Caki2 (cell line): ENCODE results near the gene SEMG2. TPM values are rescaled to one million over a fixed set of nuclear protein-coding genes. Genes with fewer than 3 reads are reported as not detected.

Experiments
- DNase-seq: peaks from one replicate; pipeline ENCODE4 v3.0.0-alpha.2; 2015; ENCODE audit warnings: low read depth
- in situ Hi-C: cut with HindIII; loops from 2 replicates; pipeline ENCODE4 v1.10.0; 2016; ENCODE audit warnings: low sequenced_read_pairs, low pct_unique_long_range_greater_than_20kb, mixed read lengths
- total RNA-seq: library from RNA; depleted of rRNA; stranded (reverse); fragments of >200 nt; shearing (Covaris generic); gene quantifications from 2 replicates; pipeline ENCODE4 v1.2.3, GENCODE V29; 2014; ENCODE audit warnings: low replicate concordance

Gene SEMG2
- total RNA-seq, 1 experiment from 2014 or later, result not detected

DNA sequence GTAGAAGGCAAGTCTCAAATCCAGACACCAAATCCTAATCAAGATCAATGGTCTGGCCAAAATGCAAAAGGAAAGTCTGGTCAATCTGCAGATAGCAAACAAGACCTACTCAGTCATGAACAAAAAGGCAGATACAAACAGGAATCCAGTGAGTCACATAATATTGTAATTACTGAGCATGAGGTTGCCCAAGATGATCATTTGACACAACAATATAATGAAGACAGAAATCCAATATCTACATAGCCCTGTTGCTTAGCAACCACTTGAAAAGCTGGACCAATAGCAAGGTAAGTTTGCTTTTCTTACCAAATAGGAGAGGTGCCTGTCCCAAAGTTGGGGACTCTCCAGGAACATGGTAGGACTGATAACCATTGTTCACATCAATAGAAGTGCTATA is 2.0 kb downstream of the SEMG2 start:
- in situ Hi-C loops, result no loop called here
- DNase-seq, result no peak

DNA sequence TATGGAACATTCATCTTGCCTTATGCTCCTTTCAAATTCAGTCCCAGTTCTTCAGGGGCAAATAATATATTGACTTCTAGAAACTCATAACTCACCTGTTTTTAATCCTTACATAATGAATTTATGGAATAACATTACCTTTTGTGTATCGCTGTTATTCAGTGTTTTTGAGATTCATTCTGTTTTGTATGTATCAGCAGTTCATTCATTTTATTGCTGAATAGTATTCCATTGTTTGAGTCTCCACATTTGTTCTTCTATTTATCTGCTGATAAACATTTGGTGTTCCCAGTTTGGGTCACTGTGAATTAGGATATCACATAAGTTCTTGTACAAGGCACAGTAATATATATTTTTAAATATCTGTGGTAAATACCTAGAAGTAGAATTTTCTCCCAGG is 5.1 kb downstream of the SEMG2 start:
- no peak for DNase-seq

DNA sequence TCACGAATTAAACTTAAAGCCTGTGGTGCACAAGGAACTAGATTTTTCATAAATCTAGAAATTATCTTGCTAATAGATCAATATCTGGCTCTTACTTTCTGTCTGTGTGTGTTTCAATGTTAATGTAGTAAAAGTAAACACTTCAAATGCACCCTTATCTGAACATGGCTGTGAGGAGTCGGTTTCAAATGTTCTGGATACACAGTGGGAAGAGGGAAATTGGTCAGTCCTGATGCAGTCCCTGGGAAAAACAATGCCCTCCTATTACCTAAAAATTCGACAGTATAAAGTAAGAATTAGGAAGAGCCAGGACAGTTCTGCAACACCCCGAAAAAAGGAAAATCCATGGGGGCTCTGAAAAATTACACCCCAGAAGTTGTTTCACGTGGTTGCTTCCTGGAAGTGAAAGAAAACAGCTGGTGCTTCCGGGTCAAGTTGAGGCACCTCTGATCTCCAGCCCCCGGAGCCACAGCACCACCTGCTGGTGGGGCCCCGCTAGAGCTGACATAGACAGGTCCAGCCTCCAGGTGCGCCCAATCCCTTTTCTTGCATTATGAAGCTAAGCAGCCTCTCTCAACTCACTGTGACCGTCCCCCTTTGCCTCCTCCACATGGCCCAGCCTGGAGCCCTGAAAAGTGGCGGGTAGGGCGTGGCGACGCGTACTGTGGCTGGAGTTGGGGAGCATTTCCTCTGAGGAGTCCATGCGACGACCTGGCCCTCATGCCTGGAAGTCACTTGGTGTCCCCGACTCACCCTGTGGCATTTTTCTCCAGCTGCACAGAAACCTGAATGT is 8.3 kb downstream of the SEMG2 start:
- in situ Hi-C loops, result no loop called here
- no peak for DNase-seq

More for the DNA sequence above, 5.1 kb downstream of the SEMG2 start:
- in situ Hi-C loops, result no loop called here

DNA sequence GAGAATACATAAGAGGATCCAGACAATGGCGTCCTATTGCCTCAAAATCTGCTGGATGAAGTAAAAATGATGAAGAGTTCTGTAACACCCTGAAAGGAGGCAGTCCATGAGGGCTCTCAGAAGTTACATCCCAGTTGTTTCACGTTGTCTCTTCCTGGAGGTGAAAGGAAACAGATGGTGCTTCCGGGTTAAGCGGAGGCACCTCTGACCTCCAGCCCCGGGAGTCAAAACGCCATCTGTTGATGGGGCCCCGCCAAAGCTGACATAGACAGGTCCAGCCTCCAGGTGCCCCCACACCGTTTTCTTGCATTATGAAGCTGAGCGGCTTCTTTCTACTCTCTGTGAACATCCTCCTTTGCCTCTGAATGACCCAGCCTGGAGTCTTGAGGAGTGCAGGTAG is 9.5 kb downstream of the SEMG2 start:
- DNase-seq, result no peak
- in situ Hi-C loops, result no loop called here

DNA sequence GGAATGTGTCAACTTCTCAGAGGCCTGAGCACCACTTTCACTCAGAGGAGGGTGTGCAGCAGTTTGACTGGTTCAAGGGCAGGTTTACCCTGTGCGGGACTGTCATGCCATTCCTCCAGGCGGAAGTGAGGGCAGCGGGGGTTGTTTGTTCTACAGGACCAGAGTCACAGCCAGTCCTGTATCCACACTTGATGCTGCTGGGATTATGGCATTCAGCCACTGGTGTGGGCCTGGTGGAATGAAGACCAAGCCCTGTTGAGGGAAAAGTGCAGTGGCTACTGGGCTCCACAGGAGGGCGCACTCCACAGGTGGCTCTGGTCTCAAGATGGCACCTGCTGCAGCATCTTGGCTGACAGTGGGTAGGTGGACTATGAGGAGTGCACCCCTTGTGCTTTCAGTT is 14.8 kb downstream of the SEMG2 start:
- in situ Hi-C loops, result no loop called here
- DNase-seq, result no peak

DNA sequence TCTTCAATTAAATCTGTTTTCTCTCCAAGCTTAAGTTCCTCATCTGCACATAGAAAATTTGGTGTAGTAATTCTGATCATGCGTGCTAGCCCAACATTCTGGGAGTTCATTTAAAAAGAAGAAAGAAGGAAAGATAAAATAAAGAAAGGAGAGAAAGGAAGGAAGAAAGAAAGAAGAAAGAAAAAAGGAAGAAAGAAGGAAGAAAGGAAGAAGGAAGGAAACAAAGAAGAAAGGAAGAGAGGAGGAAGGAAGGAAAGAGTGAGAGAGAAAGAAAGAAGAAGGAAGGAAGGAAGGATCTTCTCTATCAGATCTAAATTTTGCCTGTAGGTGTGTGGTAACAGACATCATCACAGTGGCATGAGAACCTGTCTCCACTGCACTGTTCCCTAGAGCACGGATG is 17.0 kb downstream of the SEMG2 start:
- in situ Hi-C loops, result no loop called here

DNA sequence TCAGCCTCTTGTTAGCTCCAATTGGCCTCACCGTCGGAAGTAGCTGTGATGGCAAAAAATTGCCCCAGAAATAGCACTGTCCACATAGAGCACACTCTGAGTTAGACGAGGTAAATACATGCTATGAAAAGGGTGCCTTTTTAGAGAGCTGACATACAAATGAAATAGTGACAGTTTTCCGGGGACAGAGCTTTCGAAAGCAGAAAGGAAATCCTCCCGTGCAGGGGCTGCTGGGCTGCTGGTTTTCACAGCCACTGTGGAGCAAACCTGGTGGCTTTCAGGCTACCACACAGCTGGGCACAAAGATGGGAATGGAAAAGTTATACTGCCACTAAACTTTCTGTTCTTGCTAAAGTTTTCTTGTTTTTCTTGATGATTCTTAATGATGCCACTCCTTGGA is 24.9 kb downstream of the SEMG2 start:
- in situ Hi-C loops, result no loop called here
- no peak for DNase-seq

More for the DNA sequence above, 17.0 kb downstream of the SEMG2 start:
- no peak for DNase-seq

DNA sequence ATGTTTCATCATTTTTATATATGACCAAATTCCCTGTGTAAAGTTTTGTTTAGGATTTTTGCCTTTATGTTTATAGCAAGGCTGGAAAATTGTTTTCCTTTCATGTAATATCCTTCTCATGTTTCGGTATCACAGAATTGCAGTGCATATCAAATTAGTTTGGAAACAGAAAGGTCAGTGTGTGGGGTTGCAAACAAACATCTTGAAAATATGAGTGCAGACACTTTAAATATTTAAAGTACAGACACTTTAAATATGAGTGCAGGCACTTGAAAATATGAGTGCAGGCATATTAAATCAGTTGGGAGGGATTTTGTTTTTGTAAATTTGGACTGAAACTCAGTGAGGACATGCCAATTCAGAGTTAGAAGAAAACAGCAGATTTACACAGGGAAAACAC is 26.7 kb downstream of the SEMG2 start:
- in situ Hi-C loops, result no loop called here
- no peak for DNase-seq

DNA sequence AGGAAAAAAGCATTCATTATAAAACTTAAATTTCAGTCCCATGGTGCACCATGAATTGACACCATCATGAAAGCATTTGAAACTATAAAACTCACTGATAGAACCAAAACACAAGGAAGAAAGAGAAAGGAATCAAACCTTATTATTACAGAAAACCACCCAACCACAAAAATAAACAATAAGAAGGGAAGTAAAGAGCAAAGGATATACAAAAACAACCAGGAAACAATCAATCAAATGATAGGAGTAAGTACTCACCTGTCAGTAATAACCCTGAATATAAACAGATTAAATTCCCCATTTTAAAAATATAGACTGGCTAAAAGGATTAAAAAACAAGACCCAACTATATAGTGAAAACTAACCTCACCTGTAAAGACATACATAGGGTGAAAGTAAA is 27.4 kb downstream of the SEMG2 start:
- in situ Hi-C loops, result no loop called here
- no peak for DNase-seq

DNA sequence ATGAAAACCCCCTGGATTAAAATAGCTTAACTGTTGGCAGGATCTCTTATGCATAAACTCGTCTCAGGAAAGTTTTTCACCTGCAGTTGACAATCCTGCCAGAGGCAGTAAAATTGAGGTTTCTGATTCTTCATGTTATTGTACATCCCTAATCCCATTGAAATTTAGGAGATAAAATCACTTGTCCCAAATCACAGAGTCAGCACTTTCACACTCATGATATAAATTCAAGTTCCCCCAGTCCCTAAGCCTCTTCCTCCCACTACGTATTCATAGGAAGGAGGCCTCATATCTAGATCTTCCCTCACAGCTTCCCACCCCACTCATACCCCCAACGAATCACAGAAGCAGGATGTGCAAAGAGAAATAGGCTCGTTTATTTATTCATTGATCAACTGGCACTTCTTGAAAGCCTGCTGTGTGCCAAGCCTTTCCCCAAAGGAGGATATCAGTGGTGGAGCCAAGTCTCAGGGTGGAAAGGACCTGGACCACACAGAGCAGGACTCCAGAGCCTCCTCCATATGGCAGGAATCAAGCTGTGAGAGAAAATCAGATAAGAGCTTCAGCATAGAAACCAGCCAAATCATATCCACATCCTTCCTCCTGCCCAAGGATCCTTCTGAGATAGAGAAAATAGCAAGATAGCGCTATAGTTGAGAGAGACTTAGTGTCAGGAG is 30.8 kb downstream of the SEMG2 start:
- in situ Hi-C loops, result no loop called here
- DNase-seq, result no peak

DNA sequence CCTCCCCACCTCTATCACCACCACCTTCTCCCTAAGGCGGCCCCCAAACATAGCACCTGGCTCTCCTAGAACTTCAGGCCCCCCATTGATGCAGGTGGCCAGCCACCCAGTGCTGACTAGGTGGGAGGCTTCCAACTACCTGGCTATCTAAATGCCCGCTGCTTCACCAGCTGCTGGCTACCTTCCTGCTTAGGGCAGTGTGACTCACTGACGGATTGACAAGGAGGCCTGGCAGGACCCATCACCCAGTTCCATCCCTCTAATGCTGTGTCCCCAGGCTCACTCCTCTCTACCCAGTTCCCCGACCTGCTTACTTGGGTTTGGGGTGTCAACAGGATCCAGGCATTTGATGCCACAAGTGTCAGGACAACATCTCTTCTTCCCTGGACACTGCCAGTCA is 32.1 kb downstream of the SEMG2 start:
- DNase-seq, result no peak
- in situ Hi-C loops, result no loop called here

DNA sequence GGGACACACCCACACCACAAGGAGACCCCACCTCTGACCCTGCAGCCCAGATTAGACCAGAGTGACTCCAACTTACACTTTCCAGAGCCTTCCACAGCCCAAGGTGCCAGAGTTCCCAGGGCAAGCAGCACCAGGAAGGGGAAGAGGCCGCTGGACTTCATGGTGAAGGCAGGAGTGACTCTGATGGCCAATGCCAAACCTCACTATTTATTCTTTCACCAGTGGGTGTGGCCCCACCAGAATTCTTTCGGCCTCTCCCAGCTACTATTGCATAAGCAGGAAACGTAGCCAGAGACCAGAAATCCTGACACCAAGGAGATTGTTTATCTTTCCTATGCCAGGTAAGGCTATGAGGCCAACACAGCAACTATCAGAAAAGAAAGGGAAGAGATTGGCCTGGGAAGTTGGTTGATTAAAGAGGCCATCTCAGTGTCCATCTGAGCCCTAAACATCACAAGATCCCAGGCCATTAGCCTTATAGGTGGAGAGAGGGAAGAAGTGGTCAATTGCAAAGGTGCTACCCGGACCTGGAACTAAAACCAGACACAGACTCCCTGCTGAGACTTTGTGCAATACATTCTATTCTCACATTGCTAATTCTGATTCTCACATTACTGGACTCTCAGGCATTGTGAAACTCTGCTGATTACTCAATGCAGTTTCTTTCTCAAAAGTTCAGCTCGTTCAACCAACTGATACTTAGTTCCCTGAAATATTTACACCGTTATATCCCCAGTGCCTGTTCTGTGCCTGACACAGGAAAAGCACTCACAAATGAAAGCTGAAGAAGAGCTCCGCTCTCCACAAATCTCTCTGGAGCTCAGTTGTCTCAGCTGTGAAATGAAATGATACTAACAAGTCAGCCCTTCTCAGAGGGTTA is 33.5 kb downstream of the SEMG2 start, which contains the start of gene SLPI:
Gene SLPI (minus strand): TSS at position 182 of the 880 bp plus-strand sequence. CDS start 21 bp downstream, at position 161.
- peak; percentile 32 for DNase-seq
- in situ Hi-C loops, result no loop called here

DNA sequence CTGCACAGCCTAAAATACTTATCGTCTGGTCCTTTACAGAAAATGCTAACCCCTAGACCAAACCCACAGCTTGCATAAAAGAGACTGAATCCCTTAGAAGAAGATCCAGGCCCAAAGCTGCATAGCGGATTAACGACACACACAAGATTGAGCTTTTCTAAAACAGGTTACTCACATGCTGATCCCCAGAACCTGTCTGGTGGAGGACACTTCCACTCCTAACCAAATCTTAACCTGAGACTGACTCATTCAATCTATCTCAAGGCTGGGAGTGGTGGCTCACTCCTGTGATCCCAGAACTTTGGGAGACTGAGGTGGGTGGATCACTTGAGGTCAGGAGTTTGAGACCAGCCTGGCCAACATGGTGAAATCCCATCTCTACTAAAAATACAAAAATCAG is 36.0 kb downstream of the SEMG2 start:
- in situ Hi-C loops, result no loop called here
- no peak for DNase-seq

DNA sequence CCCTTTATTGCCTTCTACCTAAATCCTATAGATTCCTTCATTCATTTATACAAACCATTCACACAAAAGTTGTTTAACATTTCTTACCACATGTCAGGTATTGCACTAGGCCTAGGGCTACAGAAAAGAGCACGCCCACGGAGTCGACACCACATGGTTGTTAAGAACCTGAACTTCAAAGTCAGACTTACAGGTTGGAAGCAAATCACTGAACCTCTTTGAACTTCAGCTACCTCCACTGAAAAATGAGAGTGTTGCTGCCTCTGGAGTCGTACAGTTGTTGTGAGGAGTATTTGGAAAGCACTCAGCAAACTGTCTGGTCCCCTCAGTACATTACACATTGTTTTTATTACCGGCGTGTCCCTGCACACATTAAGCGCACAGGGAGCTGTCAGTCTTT is 36.5 kb downstream of the SEMG2 start:
- in situ Hi-C loops, result no loop called here
- no peak for DNase-seq

DNA sequence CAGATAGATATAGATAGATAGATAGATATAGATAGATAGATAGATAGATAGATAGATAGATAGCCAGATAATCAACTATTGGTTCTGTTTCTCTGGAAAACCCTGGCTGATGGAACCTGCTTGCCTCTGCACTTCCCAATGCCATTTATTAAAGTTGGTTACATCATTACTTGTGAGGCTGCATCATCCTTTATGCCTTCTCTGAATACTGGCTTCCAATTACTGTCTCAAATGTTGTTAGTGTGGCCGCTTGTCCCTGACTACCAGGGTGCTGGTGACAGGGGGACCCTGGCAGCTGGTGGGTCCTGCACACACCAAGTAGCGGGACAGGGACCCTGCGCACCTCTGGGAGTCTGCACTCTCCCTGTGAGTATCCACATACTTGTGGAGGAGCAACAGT is 37.1 kb downstream of the SEMG2 start:
- in situ Hi-C loops, result no loop called here

DNA sequence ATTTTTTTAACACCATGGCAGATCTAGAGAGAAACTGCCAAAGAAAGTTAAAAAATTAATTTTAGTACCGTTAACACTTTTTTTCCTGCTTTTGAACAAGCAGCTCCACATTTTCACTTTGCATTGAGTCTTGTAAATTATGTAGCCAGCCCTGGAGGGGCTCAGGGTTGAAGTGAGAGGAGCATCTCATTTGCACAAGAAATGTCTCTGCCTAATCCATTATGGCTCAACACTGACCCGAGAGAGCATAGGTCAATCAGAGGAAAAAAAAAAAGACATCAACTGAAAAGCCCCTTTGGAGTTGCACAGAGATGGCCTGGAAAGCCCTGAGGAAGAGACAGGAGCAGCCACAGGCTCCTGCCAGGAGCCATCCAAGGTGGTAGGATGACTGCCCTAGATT is 37.5 kb downstream of the SEMG2 start:
- DNase-seq, result no peak
- in situ Hi-C loops, result no loop called here

More for the DNA sequence above, 37.1 kb downstream of the SEMG2 start:
- no peak for DNase-seq

DNA sequence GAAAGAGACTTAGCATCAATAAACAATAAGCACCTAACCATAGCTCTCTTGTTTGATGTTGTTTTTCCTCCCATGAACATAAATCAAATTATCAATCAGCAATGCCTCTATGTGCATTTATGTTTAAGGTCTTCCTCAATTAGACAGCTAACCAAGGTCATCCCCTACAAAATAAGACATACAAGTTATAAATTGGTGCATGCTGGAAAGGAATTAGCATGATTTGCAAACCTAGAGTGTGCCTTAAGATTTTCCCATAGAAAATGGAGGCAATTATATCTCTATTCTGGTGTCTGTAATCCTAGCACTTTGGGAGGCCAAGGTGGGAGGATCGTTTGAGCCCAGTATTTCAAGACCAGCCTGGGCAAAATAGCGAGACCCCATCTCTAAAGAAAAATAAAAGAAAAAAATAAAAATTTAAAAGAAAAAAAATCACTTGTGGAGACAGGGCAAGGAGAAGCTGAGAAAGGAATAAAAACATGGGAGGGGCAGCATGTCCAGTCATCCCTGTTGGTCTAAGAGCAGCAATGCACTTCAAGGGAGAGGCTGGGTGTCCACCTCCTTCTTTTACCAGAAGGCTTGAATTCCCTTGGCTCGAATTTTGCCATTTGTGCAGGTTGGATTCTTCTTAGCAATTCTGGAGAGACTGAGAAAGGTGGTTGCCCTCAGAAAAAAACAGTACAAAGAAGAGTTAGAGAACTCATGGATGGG is 42.5 kb downstream of the SEMG2 start:
- DNase-seq, result no peak

DNA sequence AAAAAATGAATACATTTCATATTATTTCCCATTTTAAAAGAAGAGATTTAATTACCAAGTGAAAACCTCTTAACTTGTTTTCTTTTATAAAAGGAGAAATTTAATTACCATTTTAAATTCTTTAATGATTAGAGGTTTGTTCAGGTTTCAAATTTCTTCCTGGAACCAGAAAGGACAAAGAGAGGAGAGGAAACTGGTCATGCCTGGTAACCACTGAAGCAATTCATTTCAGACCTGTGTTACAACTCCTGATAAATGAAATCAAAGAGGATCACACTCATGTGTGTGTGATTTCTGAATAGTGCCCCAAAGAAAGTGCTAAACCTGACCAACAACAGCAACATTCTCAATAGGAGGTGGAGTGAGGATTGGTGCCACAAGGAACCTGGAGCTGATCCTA is 45.8 kb downstream of the SEMG2 start:
- in situ Hi-C loops, result no loop called here
- DNase-seq, result no peak

More for the DNA sequence above, 42.5 kb downstream of the SEMG2 start:
- in situ Hi-C loops, result no loop called here
